Sigmoid colon (tissue), 4 donors: Measurements from ENCODE around the gene GLIPR1.

ENCODE experiments used
- EP300 ChIP-seq, 4 donors: sonication (generic); formaldehyde crosslinking; IDR thresholded peaks; one replicate each; pipeline ENCODE4 v1.6.1; 2017; ENCODE audit warnings: antibody characterized with exemption in 4 of 4
- TF ChIP-seq, protein P1 (sequence below), 4 experiments: fragments of 450-650 bp in 3 of 4; fragments of 200-600 bp in 1 of 4; IDR thresholded peaks; one replicate each; pipeline ENCODE4 v1.5.1; 2016 to 2019; ENCODE audit warnings: antibody characterized with exemption in 4 of 4, mild to moderate bottlenecking in 3 of 4, moderate library complexity in 2 of 4

DNA sequence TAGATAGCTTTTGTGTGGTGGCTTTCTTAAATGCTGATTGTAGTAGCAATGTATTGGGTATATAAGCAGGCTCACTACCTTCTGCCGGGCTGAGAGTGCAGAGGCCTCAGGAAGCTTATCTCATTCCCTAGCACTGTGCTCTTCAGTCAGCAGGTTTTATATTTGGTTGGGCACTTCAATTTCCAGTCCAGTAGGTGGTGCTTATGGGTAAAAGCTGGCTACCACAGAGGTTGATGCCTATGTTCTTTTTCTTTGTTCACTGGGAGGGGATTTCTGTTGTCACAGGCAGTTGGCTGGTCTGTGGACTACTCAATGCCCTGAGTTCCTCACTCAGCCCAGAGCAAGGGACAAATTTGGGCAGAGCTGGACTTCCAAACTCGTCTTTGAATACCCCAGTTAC lies 43.0 kb upstream of the GLIPR1 start:
- no peak for TF ChIP-seq EP300 (IDR thresholded peaks at IDR 0.05)
- TF ChIP-seq, protein P1, sequence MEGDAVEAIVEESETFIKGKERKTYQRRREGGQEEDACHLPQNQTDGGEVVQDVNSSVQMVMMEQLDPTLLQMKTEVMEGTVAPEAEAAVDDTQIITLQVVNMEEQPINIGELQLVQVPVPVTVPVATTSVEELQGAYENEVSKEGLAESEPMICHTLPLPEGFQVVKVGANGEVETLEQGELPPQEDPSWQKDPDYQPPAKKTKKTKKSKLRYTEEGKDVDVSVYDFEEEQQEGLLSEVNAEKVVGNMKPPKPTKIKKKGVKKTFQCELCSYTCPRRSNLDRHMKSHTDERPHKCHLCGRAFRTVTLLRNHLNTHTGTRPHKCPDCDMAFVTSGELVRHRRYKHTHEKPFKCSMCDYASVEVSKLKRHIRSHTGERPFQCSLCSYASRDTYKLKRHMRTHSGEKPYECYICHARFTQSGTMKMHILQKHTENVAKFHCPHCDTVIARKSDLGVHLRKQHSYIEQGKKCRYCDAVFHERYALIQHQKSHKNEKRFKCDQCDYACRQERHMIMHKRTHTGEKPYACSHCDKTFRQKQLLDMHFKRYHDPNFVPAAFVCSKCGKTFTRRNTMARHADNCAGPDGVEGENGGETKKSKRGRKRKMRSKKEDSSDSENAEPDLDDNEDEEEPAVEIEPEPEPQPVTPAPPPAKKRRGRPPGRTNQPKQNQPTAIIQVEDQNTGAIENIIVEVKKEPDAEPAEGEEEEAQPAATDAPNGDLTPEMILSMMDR (IDR thresholded peaks at IDR 0.05): no peak
